Measurements from ENCODE around the gene TMED4. TPM values are rescaled to one million over a fixed set of nuclear protein-coding genes. Genes with fewer than 3 reads are reported as not detected.

Gene TMED4
- total and polyA plus RNA-seq, 2 of the 13 experiments (the other 11 are each of a cell fraction or from before 2014, with no cell fraction given) = 81.4 to 109 TPM

DNA sequence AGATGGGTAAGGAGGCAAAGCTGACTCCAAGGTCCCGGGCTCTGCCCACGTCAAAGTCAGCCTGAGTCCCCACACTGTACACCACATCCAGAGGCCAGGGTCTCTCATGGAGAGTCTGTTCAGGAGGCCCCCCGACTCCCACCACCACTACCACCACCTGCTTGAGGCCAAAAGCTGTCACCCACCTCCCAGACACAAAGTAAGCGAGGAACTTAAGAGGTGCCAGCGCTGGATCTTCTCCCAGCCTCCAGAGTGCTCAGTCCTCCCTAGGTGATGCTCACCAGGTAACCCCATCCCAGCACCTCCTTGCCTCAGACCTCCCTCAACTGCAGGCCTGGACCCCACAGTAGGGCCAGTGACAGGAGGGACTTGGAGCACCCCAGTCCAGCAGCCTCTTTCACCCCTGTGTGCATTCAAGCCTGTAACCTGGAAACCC, 41.4 kb downstream of the TMED4 start:
- peak overlapping the region; percentile 90 for H3K9ac ChIP-seq (ENCODE audit: insufficient read depth, low read depth, low read length)
- intact Hi-C loops (cut with micrococcal nuclease; ENCODE audit: unreplicated experiment) = loop anchor here (5.0 kb wide), 1 partner anchor 48 kb away; the partner anchor contains the start of gene NUDCD3
- peaks cover 89% of the 10 kb centered on the region for H3K4me1 ChIP-seq (ENCODE audit: insufficient read depth, low read length)
- DNase-seq (ENCODE audit: low spot score) (no peak), FAIRE-seq (no peak), ATAC-seq (no peak)
- no peak overlapping the region for H2AFZ ChIP-seq (ENCODE audit: low read length)
- POLR2A ChIA-PET = interaction anchor here (1.3 to 4.1 kb wide), 2 partner anchors 22 to 24 kb away, joined by 3 to 25 read pairs; no protein-coding TSS in a partner anchor
- H3K9me3 ChIP-seq (ENCODE audit: low read length) = no peaks in the 10 kb centered on the region
- CTCF ChIA-PET (ENCODE audit: low intra/inter-chr PET ratio, low total read pairs) = no interaction called here
- WGBS (ENCODE audit: low lambda C conversion rate) = 29% methylated on average over 4 of the region's 5 CpGs
- H3K36me3 ChIP-seq (replicated peaks in 1 of 2; ENCODE audit: control insufficient read depth in 1 of 2, insufficient read depth in 2 of 2, low read length in 2 of 2) = peaks cover 0 to 9% of the 10 kb centered on the region in 2 experiments; a peak in 1 of 5 replicates
- H4K20me1 ChIP-seq (ENCODE audit: insufficient read depth, low read length) = peaks cover 12% of the 10 kb centered on the region; the same call in 1 of the 2 replicates
- TSS peak; percentile 67 for BruUV-seq (replicated peaks)
- H3K79me2 ChIP-seq (ENCODE audit: insufficient read depth, low read length) = peaks cover 52% of the 10 kb centered on the region
- in situ Hi-C loops (cut with HindIII; ENCODE audit: extremely low pct_ligation_motif_present, low pct_unique_long_range_greater_than_20kb) = no loop called here
- peak overlapping the region; percentile 94 for H3K27ac ChIP-seq (ENCODE audit: extremely low read length, insufficient read depth, low read length)
- H3K4me3 ChIP-seq (replicated peaks in 1 of 3; ENCODE audit: insufficient read depth in 1 of 3, low read depth in 2 of 3, low read length in 3 of 3) = peak overlapping the region; percentile 57 to 79 (median 63)
- H3K27me3 ChIP-seq (ENCODE audit: control insufficient read depth in 1 of 2, insufficient read depth in 2 of 2, low read length in 2 of 2) = no peaks in the 10 kb centered on the region
- H3K4me2 ChIP-seq (ENCODE audit: low read depth, low read length) = peak overlapping the region; percentile 98
- TF ChIP-seq ZNF776 (CRISPR knock-in tag; IDR thresholded peaks at IDR 0.05) = 0 out of 2 replicates have a peak, but pooled peaks have one; percentile 1
- TF ChIP-seq ZNF616 (CRISPR knock-in tag; IDR thresholded peaks at IDR 0.05; ENCODE audit: low read depth) = no peak
- TF ChIP-seq ZNF781 (CRISPR knock-in tag; IDR thresholded peaks at IDR 0.05; ENCODE audit: borderline replicate concordance, not compliant biosample characterization) = no peak
- TF ChIP-seq ZFP36L2 (CRISPR knock-in tag; IDR thresholded peaks at IDR 0.05) = no peak
- TF ChIP-seq, protein P1, sequence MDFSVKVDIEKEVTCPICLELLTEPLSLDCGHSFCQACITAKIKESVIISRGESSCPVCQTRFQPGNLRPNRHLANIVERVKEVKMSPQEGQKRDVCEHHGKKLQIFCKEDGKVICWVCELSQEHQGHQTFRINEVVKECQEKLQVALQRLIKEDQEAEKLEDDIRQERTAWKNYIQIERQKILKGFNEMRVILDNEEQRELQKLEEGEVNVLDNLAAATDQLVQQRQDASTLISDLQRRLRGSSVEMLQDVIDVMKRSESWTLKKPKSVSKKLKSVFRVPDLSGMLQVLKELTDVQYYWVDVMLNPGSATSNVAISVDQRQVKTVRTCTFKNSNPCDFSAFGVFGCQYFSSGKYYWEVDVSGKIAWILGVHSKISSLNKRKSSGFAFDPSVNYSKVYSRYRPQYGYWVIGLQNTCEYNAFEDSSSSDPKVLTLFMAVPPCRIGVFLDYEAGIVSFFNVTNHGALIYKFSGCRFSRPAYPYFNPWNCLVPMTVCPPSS (IDR thresholded peaks at IDR 0.05) = no peak
- TF ChIP-seq ZNF138 (CRISPR knock-in tag; IDR thresholded peaks at IDR 0.05; ENCODE audit: low read depth) = 0 out of 2 replicates have a peak, but pooled peaks have one; percentile 52
- TF ChIP-seq PPARG (CRISPR knock-in tag; conservative IDR thresholded peaks at IDR 0.05) = no peak
- no peak for TF ChIP-seq MAZ (IDR thresholded peaks at IDR 0.05; ENCODE audit: borderline replicate concordance, low read depth, low read length)
- TF ChIP-seq MAZ (CRISPR knock-in tag; IDR thresholded peaks at IDR 0.05; ENCODE audit: low read depth) = peak; percentile 10; the same call in 1 of the 2 replicates
- TF ChIP-seq, protein P2, sequence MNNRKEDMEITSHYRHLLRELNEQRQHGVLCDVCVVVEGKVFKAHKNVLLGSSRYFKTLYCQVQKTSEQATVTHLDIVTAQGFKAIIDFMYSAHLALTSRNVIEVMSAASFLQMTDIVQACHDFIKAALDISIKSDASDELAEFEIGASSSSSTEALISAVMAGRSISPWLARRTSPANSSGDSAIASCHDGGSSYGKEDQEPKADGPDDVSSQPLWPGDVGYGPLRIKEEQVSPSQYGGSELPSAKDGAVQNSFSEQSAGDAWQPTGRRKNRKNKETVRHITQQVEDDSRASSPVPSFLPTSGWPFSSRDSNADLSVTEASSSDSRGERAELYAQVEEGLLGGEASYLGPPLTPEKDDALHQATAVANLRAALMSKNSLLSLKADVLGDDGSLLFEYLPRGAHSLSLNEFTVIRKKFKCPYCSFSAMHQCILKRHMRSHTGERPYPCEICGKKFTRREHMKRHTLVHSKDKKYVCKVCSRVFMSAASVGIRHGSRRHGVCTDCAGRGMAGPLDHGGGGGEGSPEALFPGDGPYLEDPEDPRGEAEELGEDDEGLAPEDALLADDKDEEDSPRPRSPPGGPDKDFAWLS (CRISPR knock-in tag; IDR thresholded peaks at IDR 0.05; ENCODE audit: borderline replicate concordance) = no peak
- no peak for TF ChIP-seq ZFX (CRISPR knock-in tag; IDR thresholded peaks at IDR 0.05; ENCODE audit: low read depth)
- no peak for TF ChIP-seq ZNF143 (CRISPR knock-in tag; IDR thresholded peaks at IDR 0.05)
- TF ChIP-seq ZNF75D (CRISPR knock-in tag; IDR thresholded peaks at IDR 0.05; ENCODE audit: borderline replicate concordance) = no peak
- TF ChIP-seq, protein P3, sequence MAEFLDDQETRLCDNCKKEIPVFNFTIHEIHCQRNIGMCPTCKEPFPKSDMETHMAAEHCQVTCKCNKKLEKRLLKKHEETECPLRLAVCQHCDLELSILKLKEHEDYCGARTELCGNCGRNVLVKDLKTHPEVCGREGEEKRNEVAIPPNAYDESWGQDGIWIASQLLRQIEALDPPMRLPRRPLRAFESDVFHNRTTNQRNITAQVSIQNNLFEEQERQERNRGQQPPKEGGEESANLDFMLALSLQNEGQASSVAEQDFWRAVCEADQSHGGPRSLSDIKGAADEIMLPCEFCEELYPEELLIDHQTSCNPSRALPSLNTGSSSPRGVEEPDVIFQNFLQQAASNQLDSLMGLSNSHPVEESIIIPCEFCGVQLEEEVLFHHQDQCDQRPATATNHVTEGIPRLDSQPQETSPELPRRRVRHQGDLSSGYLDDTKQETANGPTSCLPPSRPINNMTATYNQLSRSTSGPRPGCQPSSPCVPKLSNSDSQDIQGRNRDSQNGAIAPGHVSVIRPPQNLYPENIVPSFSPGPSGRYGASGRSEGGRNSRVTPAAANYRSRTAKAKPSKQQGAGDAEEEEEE (CRISPR knock-in tag; IDR thresholded peaks at IDR 0.05; ENCODE audit: borderline replicate concordance) = peak; percentile 25; the same call in 1 of the 2 replicates
- TF ChIP-seq ZNF570 (CRISPR knock-in tag; IDR thresholded peaks at IDR 0.05; ENCODE audit: borderline replicate concordance) = no peak
- no peak for TF ChIP-seq ZNF746 (CRISPR knock-in tag; IDR thresholded peaks at IDR 0.05)
- TF ChIP-seq SP5 (CRISPR knock-in tag; IDR thresholded peaks at IDR 0.05; ENCODE audit: borderline replicate concordance, low read depth) = no peak
- no peak for TF ChIP-seq PCBP1 (IDR thresholded peaks at IDR 0.05; ENCODE audit: borderline replicate concordance, low read depth, low read length)
- peak; percentile 49; the same call in 1 of the 2 replicates for TF ChIP-seq ZSCAN31 (CRISPR knock-in tag; IDR thresholded peaks at IDR 0.05; ENCODE audit: low read depth)
- no peak for TF ChIP-seq MAFF (IDR thresholded peaks at IDR 0.05; ENCODE audit: low read depth, low read length)
- no peak for TF ChIP-seq NCOA5 (CRISPR knock-in tag; IDR thresholded peaks at IDR 0.05)
